HG03064 (cell line): ENCODE measurements around the gene HDC.

Experiments used
- ATAC-seq: cut with Tn5 transposase; IDR thresholded peaks from one replicate; pipeline ENCODE4 v1.9.1; 2021; ENCODE audit warnings: low read depth; ENCODE audit not compliant: unreplicated experiment

Gene HDC

GRCh38 chr15:50265620-50266019 is at the start of gene HDC:
HDC (minus strand) TSS chr15:50265726; CDS start chr15:50265623, 103 bp downstream.
- no peak for ATAC-seq

- no peak for ATAC-seq
Measured at GRCh38 chr15:50312636-50313035, 47.1 kb upstream of the HDC start.

GRCh38 chr15:50307799-50308198 is 42.3 kb upstream of the HDC start:
- no peak for ATAC-seq

- no peak for ATAC-seq
Measured at GRCh38 chr15:50304836-50305235, 39.3 kb upstream of the HDC start.

GRCh38 chr15:50302581-50302980 is 37.1 kb upstream of the HDC start:
- ATAC-seq = no peak

GRCh38 chr15:50298340-50298739 is 32.8 kb upstream of the HDC start:
- no peak for ATAC-seq

GRCh38 chr15:50295966-50296365 is 30.4 kb upstream of the HDC start:
- ATAC-seq = no peak

- ATAC-seq = no peak
Measured at GRCh38 chr15:50289749-50290148, 24.2 kb upstream of the HDC start.

GRCh38 chr15:50287324-50288116 is 22.0 kb upstream of the HDC start:
- ATAC-seq = no peak

GRCh38 chr15:50281427-50281826 is 15.9 kb upstream of the HDC start:
- ATAC-seq = no peak

- no peak for ATAC-seq
Measured at GRCh38 chr15:50280271-50280670, 14.7 kb upstream of the HDC start.

GRCh38 chr15:50278496-50278895 is 13.0 kb upstream of the HDC start:
- no peak for ATAC-seq

GRCh38 chr15:50277370-50277769 is 11.8 kb upstream of the HDC start:
- ATAC-seq = no peak

- no peak for ATAC-seq
Measured at GRCh38 chr15:50275908-50276307, 10.4 kb upstream of the HDC start.

GRCh38 chr15:50275091-50275490 is 9.6 kb upstream of the HDC start:
- no peak for ATAC-seq

GRCh38 chr15:50267577-50267976 is 2.1 kb upstream of the HDC start:
- ATAC-seq = no peak

- ATAC-seq = no peak
Measured at GRCh38 chr15:50262533-50262932, 3.0 kb downstream of the HDC start.

- no peak for ATAC-seq
Measured at GRCh38 chr15:50261981-50262380, 3.5 kb downstream of the HDC start.

GRCh38 chr15:50260969-50261496 is 4.5 kb downstream of the HDC start:
- ATAC-seq = no peak

GRCh38 chr15:50259276-50259675 is 6.2 kb downstream of the HDC start:
- ATAC-seq = no peak

GRCh38 chr15:50257924-50258323 is 7.6 kb downstream of the HDC start:
- ATAC-seq = no peak

- ATAC-seq = no peak
Measured at GRCh38 chr15:50257332-50257731, 8.2 kb downstream of the HDC start.
